H9 (cell line): ENCODE measurements around the gene ORC1. TPM values are rescaled to one million over a fixed set of nuclear protein-coding genes. Genes with fewer than 3 reads are reported as not detected.

ENCODE experiments used
- DNase-seq: peaks from one replicate; pipeline ENCODE4 v3.0.0-alpha.2; 2017
- H2AFZ ChIP-seq: one replicate; pipeline ENCODE4 v1.6.1; 2013; ENCODE audit warnings: mild to moderate bottlenecking, low read length, control low read depth, moderate library complexity
- H2AK5ac ChIP-seq: 2 replicates; pipeline ENCODE4 v1.6.1; 2013; ENCODE audit warnings: low read length, control low read depth, mixed read lengths; ENCODE audit not compliant: insufficient read length
- H2BK120ac ChIP-seq: one replicate; pipeline ENCODE4 v1.6.1; 2013; ENCODE audit warnings: low read depth, mild to moderate bottlenecking, low read length, control low read depth, inconsistent platforms; ENCODE audit not compliant: poor library complexity, severe bottlenecking
- H2BK12ac ChIP-seq: 2 replicates; pipeline ENCODE4 v1.6.1; 2013; ENCODE audit warnings: low read length, control low read depth, mixed read lengths, low read depth; ENCODE audit not compliant: insufficient read length
- H2BK15ac ChIP-seq: 2 replicates; pipeline ENCODE4 v1.6.1; 2013; ENCODE audit warnings: low read depth, low read length, control low read depth
- H2BK20ac ChIP-seq: one replicate; pipeline ENCODE4 v1.6.1; 2013; ENCODE audit warnings: low read depth, mild to moderate bottlenecking, low read length, control low read depth, inconsistent platforms; ENCODE audit not compliant: poor library complexity, severe bottlenecking
- H2BK5ac ChIP-seq: 2 replicates; pipeline ENCODE4 v1.6.1; 2013; ENCODE audit warnings: low read length, control low read depth, mixed read lengths; ENCODE audit not compliant: insufficient read length
- H3K14ac ChIP-seq: 2 replicates; pipeline ENCODE4 v1.6.1; 2013; ENCODE audit warnings: low read length, control low read depth; ENCODE audit not compliant: insufficient read depth
- H3K18ac ChIP-seq: 2 replicates; pipeline ENCODE4 v1.6.1; 2013; ENCODE audit warnings: low read depth, mild to moderate bottlenecking, mixed read lengths, low read length, control low read depth; ENCODE audit not compliant: insufficient read length
- H3K23ac ChIP-seq: 2 replicates; pipeline ENCODE4 v1.6.1; 2013; ENCODE audit warnings: low read length, control low read depth, mixed read lengths, low read depth; ENCODE audit not compliant: insufficient read length
- H3K23me2 ChIP-seq: 2 replicates; pipeline ENCODE4 v1.6.1; 2013; ENCODE audit warnings: low read depth, mild to moderate bottlenecking, mixed read lengths, low read length, control low read depth; ENCODE audit not compliant: insufficient read length, poor library complexity, severe bottlenecking
- H3K27ac ChIP-seq: 2 replicates; pipeline ENCODE4 v1.5.1; 2013; ENCODE audit warnings: low read length, control low read depth, mixed read lengths, low read depth; ENCODE audit not compliant: insufficient read length
- H3K27me3 ChIP-seq: 2 replicates; pipeline ENCODE4 v1.6.1; 2013; ENCODE audit warnings: low read length, control low read depth, inconsistent platforms; ENCODE audit not compliant: insufficient read depth
- H3K4ac ChIP-seq: 2 replicates; pipeline ENCODE4 v1.6.1; 2013; ENCODE audit warnings: low read depth, mild to moderate bottlenecking, control low read depth, inconsistent platforms, low read length, moderate library complexity
- H3K4me1 ChIP-seq: 2 replicates; pipeline ENCODE4 v1.6.1; 2013; ENCODE audit warnings: low read length, control low read depth, inconsistent platforms; ENCODE audit not compliant: insufficient read depth
- H3K4me2 ChIP-seq: 2 replicates; pipeline ENCODE4 v1.6.1; 2013; ENCODE audit warnings: low read length, control low read depth, mixed read lengths; ENCODE audit not compliant: insufficient read length, insufficient read depth
- H3K56ac ChIP-seq: 2 replicates; pipeline ENCODE4 v1.6.1; 2013; ENCODE audit warnings: low read depth, mild to moderate bottlenecking, mixed read lengths, low read length, control low read depth; ENCODE audit not compliant: insufficient read length
- H3K79me1 ChIP-seq: 2 replicates; pipeline ENCODE4 v1.6.1; 2013; ENCODE audit warnings: low read depth, mild to moderate bottlenecking, moderate library complexity, low read length, control low read depth, inconsistent platforms; ENCODE audit not compliant: insufficient read depth, poor library complexity, severe bottlenecking
- H3K79me2 ChIP-seq: 2 replicates; pipeline ENCODE4 v1.6.1; 2013; ENCODE audit warnings: low read length, control low read depth, inconsistent platforms; ENCODE audit not compliant: insufficient read depth
- H3K9ac ChIP-seq: 2 replicates; pipeline ENCODE4 v1.6.1; 2013; ENCODE audit warnings: low read length, control low read depth, mixed read lengths; ENCODE audit not compliant: insufficient read length; ENCODE audit errors: extremely low read depth
- H3K9me3 ChIP-seq: one replicate; pipeline ENCODE4 v1.6.1; 2013; ENCODE audit warnings: low read depth, low read length, inconsistent platforms; ENCODE audit not compliant: control insufficient read depth
- H3T11ph ChIP-seq: one replicate; pipeline ENCODE4 v1.6.1; 2013; ENCODE audit warnings: mild to moderate bottlenecking, low read length, control low read depth, inconsistent platforms
- H4K20me1 ChIP-seq: one replicate; pipeline ENCODE4 v1.6.1; 2013; ENCODE audit not compliant: control insufficient read depth, insufficient read length, insufficient read depth
- H4K5ac ChIP-seq: 2 replicates; pipeline ENCODE4 v1.6.1; 2013; ENCODE audit warnings: low read depth, mild to moderate bottlenecking, mixed read lengths, low read length, control low read depth; ENCODE audit not compliant: insufficient read length
- H4K8ac ChIP-seq: replicated peaks from 2 replicates; pipeline ENCODE4 v1.6.1; 2013; ENCODE audit warnings: low read length, control low read depth, mixed read lengths, low read depth; ENCODE audit not compliant: insufficient read length
- H4K91ac ChIP-seq: 2 replicates; pipeline ENCODE4 v1.6.1; 2013; ENCODE audit warnings: low read depth, mild to moderate bottlenecking, moderate library complexity, mixed read lengths, low read length, control low read depth; ENCODE audit not compliant: insufficient read length
- H3K27ac Mint-ChIP-seq, 3 experiments: 2 replicates in 2 of 3; 3 replicates in 1 of 3; pipeline ENCODE4 v1.8.0; 2020 to 2021; ENCODE audit warnings: mixed read lengths in 3 of 3, mild to moderate bottlenecking in 1 of 3, moderate library complexity in 1 of 3
- H3K27me3 Mint-ChIP-seq: 2 replicates; pipeline ENCODE4 v1.8.0; 2021; ENCODE audit warnings: low read depth, mild to moderate bottlenecking, moderate library complexity, mixed read lengths
- H3K36me3 Mint-ChIP-seq, 3 experiments: 2 replicates in 2 of 3; 3 replicates in 1 of 3; pipeline ENCODE4 v1.8.0; 2020 to 2021; ENCODE audit warnings: low read depth in 3 of 3, mixed read lengths in 3 of 3; ENCODE audit not compliant: insufficient read depth in 1 of 3
- H3K4me1 Mint-ChIP-seq, 2 experiments: 2 replicates each; pipeline ENCODE4 v1.8.0; 2020; ENCODE audit warnings: mixed read lengths in 2 of 2
- H3K4me3 Mint-ChIP-seq, 2 experiments: 2 replicates in 1 of 2; 3 replicates in 1 of 2; pipeline ENCODE4 v1.8.0; 2020 to 2021; ENCODE audit warnings: mild to moderate bottlenecking in 2 of 2, mixed read lengths in 2 of 2, moderate library complexity in 1 of 2
- H3K9me3 Mint-ChIP-seq, 2 experiments: 2 replicates in 1 of 2; 3 replicates in 1 of 2; pipeline ENCODE4 v1.8.0; 2020; ENCODE audit warnings: mild to moderate bottlenecking in 2 of 2, mixed read lengths in 2 of 2, moderate library complexity in 1 of 2
- WGBS: extraction: QIAGEN DNeasy Blood & Tissue Kit; methylation state at CpG from one replicate; pipeline ENCODE4 v1.1.7; 2013; ENCODE audit warnings: missing lambda C conversion rate, low lambda C conversion rate, mixed read lengths; ENCODE audit not compliant: insufficient read length; ENCODE audit errors: extremely low coverage; 5-methylcytosine and 5-hydroxymethylcytosine counted together
- total RNA-seq: library from RNA; stranded (reverse); gene quantifications from 2 replicates; pipeline ENCODE4 v1.2.1, GENCODE V29; 2021
- TF ChIP-seq, protein P1 (sequence below): fragments of 200-600 bp; sonication (generic); conservative IDR thresholded peaks from 3 replicates; pipeline ENCODE4 v1.8.0; 2021; ENCODE audit warnings: antibody characterized with exemption, mild to moderate bottlenecking

The ORC1 gene
- total RNA-seq, 1 experiment from 2014 or later = 46.4 TPM

DNA sequence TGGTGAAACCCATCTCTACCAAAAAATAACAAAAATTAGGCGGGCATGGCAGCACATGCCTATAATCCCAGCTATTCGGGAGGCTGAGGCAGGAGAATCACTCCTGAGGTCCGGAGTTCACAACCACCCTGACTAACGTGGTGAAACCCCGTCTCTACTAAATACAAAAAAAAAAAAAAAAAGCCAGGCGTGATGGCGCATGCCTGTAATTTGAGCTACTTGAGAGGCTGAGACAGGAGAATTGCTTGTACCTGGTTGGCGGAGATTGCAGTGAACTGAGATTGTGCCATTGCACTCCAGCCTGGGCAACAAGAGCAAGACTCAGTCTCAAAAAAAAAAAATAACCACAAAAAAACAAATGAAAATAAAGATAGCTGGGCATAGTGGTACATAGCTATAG, 80.5 kb downstream of the ORC1 start:
- Histone ChIP-seq H2BK20ac (no peak overlapping the region), H3K23me2 (no peaks in the 10 kb centered on the region), H2AK5ac (no peak overlapping the region), H4K8ac (no peak overlapping the region), H3K79me2 (no peaks in the 10 kb centered on the region), H3K4me2 (no peak overlapping the region), H3T11ph (no peak overlapping the region), H2BK5ac (no peak overlapping the region), H3K56ac (no peak overlapping the region), H2BK120ac (no peak overlapping the region), H3K4ac (no peak overlapping the region), H3K9ac (no peak overlapping the region), H3K27ac (no peak overlapping the region), H3K14ac (no peak overlapping the region), H2BK15ac (no peak overlapping the region), H3K9me3 (no peaks in the 10 kb centered on the region), H3K79me1 (no peaks in the 10 kb centered on the region), H2AFZ (no peak overlapping the region), H3K18ac (no peak overlapping the region), H2BK12ac (no peak overlapping the region), H4K91ac (no peak overlapping the region), H4K20me1 (no peaks in the 10 kb centered on the region), H4K5ac (no peak overlapping the region), H3K23ac (no peak overlapping the region), H3K4me1 (peaks cover 3% of the 10 kb centered on the region; the same call in 1 of the 2 replicates), H3K27me3 (no peaks in the 10 kb centered on the region)
- no CpG with 5 or more reads among the region's 8 CpGs for whole genome bisulfite sequencing
- Mint-ChIP-seq H3K27ac (no peak overlapping the region; a peak in 1 of 7 replicates), H3K4me3 (no peak overlapping the region), H3K36me3 (peaks cover 0 to 10% (median 3%) of the 10 kb centered on the region in 3 experiments; a peak in 3 of 7 replicates), H3K4me1 (peaks cover 10 to 11% of the 10 kb centered on the region in 2 experiments), H3K27me3 (no peaks in the 10 kb centered on the region), H3K9me3 (no peaks in the 10 kb centered on the region)
- no peak for DNase-seq
- TF ChIP-seq, protein P1, sequence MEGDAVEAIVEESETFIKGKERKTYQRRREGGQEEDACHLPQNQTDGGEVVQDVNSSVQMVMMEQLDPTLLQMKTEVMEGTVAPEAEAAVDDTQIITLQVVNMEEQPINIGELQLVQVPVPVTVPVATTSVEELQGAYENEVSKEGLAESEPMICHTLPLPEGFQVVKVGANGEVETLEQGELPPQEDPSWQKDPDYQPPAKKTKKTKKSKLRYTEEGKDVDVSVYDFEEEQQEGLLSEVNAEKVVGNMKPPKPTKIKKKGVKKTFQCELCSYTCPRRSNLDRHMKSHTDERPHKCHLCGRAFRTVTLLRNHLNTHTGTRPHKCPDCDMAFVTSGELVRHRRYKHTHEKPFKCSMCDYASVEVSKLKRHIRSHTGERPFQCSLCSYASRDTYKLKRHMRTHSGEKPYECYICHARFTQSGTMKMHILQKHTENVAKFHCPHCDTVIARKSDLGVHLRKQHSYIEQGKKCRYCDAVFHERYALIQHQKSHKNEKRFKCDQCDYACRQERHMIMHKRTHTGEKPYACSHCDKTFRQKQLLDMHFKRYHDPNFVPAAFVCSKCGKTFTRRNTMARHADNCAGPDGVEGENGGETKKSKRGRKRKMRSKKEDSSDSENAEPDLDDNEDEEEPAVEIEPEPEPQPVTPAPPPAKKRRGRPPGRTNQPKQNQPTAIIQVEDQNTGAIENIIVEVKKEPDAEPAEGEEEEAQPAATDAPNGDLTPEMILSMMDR = no peak

Other genes with a start within 250 kb of the ORC1 start
- gene CC2D1B, start 38.2 kb downstream of the ORC1 start, total RNA-seq = 21.7 and 24.3 TPM in 2 replicates
- 87.2 and 89.9 TPM in 2 replicates for gene PRPF38A, start 179 bp upstream of the ORC1 start, total RNA-seq
- gene TUT4, start 148.7 kb upstream of the ORC1 start, total RNA-seq = 52.6 and 59.3 TPM in 2 replicates
- gene GPX7, start 197.9 kb upstream of the ORC1 start, total RNA-seq = 12.1 and 12.5 TPM in 2 replicates
- gene SHISAL2A, start 228.7 kb upstream of the ORC1 start, total RNA-seq = 0.44 and 0.90 TPM in 2 replicates